ENCODE measurements around the gene CNNM4.

The CNNM4 gene

DNA sequence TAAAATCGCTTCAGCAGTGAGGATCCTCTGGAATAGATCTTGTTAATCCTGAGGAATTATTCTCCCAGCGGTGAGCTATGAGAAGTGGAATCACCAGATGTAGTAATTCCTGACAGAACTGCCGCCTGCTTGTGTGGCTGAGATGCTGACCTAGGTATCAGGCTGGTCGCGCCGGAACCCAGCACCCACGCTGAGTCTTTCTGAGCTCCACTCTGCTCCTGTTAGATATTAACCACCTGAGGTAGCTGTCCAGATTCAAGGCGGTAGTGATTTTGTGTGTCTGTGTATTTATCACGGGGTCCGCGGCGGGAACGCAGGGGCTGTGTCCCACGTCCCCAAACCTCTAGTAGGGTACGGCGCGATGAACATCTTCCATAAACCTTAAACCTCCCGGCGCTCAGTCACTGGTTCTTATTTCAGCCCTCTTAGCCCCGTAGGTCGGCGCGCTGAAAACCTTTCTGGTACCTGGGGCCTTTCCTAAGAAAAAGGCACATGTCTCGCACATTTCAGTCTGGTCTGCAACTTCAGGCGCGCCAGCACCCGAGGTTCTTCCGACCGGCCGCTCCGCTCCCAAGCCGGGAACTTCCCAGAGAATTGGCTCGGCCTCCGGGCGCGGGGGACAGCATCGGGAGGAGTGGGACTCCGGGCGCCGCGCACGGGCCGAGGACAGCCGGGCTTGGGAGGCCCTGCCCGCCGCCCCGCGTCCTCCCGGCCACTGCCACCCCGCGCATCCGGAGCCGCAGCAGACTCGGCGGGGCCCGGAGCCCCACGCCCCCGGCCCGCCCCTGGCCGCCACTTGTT lies 54.8 kb downstream of the CNNM4 start:
- peak; percentile 19 for DNase-seq

DNA sequence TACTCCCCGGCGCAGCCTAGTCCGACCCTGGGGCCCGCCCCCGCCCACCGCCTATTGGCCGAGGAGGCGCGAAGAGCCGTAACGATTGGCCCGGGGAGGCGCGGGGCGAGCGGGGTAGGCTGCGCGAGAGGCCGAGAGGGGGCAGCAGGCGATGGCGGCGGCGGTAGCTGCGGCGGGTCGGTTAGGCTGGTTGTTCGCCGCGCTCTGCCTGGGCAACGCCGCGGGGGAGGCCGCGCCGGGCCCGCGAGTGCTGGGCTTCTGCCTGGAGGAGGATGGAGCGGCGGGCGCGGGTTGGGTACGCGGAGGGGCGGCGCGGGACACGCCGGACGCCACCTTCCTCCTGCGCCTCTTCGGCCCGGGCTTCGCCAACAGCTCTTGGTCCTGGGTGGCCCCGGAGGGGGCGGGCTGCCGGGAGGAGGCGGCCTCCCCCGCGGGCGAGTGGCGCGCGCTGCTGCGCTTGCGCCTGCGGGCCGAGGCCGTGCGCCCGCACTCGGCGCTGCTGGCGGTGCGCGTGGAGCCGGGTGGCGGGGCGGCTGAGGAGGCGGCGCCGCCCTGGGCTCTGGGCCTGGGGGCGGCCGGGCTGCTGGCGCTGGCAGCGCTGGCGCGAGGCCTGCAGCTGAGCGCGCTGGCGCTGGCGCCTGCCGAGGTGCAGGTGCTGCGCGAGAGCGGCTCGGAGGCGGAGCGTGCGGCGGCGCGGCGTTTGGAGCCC lies 55.6 kb downstream of the CNNM4 start, which contains the start of gene CNNM3:
TSS of gene CNNM3 (plus strand) at position 142 of the 709 bp plus-strand sequence. CDS start at position 152, 10 bp downstream.
- DNase-seq = peak; percentile 96

DNA sequence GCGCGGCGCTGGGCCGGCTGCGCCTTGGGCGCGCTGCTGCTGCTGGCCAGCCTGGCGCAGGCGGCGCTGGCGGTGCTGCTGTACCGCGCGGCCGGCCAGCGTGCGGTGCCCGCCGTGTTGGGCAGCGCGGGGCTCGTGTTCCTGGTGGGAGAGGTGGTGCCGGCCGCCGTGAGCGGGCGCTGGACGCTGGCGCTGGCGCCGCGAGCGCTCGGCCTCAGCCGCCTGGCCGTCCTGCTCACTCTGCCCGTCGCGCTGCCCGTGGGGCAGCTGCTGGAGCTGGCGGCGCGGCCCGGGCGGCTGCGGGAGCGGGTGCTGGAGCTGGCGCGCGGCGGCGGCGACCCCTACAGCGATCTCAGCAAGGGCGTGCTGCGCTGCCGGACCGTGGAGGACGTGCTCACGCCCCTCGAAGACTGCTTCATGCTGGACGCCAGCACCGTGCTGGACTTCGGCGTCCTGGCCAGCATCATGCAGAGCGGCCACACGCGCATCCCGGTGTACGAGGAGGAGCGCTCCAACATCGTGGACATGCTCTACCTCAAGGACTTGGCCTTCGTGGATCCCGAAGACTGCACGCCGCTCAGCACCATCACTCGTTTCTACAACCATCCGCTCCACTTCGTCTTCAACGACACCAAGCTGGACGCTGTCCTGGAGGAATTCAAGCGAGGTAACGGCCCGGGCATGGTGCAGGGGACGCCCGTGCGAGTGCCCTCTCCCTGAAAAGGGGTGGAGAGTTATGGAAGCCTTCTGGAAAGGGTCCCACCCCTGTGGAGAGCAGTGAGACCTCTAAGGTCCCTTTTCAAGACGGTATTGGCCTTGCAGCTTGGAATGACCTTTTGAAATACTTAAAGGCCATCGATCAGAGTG lies 56.4 kb downstream of the CNNM4 start:
- peak; percentile 18 for DNase-seq

DNA sequence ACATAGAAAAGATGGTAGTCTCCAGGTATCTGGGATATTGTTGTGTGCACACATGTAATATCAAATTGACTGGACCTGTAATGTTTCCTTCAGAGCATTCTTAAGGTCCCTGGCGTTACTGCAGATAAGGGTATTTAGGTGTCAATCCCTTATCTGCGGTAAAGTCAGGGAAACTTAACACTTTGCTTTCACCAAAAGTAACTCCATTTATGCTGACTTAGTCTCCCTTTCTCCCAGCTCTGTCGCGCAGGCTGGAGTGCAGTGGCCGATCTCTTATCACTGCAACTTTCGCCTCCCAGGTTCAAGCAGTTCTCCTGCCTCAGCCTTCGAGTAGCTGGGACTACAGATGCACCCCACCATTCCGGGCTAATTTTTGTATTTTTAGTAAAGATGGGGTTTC lies 57.2 kb downstream of the CNNM4 start:
- DNase-seq = no peak

GRCh38 chr2:96819128-96819875 lies 58.6 kb downstream of the CNNM4 start:
- DNase-seq = no peak

DNA sequence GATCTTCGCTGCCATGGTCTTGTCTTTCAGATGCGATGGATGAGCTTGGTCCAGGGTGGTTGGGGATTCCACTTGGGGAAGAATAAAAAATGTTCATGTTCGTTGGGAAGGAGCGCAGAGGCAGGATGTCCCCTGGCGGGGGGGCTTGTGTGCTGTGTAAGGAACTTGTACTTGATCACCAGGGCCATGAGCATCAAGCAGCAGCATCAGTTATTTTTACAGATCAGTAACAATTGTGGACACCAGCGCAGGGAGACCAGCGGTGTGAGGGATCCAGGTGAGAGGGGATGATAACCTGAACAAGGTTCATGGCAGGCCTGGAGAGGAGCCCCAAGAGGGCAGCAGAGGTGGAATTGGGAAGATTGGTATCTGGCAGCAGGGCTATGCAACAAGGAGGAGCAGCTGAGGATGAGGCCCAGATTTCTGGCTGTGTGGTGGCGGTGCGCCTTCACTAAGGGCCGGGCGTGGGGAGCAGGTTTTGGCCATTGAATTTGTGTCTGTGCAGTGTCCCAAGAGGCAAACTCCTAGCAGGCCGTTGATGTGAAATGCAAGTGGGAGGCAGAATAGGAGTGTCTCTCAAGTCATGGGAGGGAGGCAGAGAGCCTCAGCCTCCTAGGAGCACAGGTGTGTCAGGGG lies 59.3 kb downstream of the CNNM4 start:
- no peak for DNase-seq

DNA sequence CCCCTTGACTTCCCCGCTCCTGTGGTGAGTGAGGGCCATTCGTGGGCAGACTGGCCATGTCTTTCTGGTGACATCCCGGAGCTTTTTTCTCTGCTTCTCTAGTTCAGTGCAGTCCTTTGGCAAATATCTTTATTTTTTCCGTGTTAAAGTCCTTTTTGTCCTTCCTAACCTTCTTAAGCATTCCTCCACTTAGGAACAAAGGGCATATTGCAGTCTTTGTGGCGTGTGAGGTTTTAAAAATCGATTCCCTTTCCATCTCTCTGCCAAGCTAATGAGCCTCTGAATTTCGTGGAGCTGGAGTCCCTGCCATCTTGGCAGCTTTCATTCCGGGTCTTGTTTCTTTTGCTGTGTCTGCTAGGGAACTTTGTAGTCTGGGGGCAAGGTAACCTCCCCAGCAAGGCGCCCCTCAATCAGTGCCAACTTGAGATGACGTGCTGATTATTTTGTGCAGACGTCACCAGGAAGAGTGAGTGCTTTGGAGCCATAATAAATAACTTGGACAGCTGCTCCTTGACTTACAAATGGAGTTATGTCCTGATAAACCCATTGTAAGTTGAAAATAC lies 60.5 kb downstream of the CNNM4 start:
- DNase-seq = no peak

GRCh38 chr2:96822786-96823185 lies 62.1 kb downstream of the CNNM4 start:
- no peak for DNase-seq

GRCh38 chr2:96823198-96823597 lies 62.5 kb downstream of the CNNM4 start:
- DNase-seq = no peak

DNA sequence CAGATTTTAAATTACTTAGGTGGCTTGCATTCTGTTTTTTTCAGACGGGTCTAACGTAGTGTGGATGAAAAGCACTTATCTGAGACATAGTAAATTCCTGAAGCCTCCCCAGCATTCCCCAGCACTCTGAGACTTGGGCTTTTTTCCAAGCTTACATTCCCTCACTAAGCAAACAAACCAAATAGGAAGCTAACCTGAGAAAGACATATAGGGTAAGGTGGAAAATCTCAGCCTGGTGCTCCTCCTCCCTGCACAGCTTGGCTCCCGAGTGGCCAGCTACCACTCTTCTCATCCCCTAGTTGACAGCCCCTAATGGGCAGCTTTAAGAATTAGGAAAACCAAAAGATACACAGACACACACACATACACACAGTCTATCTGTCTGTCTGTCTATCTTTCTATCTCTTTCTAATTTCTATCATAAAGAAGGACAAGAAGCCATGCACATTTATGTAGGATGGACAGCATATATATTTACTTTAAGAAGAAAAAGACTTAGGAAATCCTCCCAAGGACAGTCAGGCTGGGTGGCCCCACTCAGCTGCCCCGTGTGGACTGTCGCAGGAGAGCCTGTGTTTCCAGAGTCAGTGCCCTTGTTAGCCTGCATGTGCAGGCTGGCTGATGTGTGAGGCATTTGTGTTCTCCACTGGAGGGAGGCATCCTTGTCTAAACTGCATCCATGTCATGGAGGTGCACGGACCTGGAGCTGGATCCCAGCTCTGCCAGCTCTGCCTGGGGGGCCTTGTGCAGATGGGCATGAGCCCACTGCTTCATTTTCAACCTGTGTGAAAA lies 63.6 kb downstream of the CNNM4 start:
- no peak for DNase-seq

GRCh38 chr2:96825057-96825456 lies 64.4 kb downstream of the CNNM4 start:
- DNase-seq = no peak

DNA sequence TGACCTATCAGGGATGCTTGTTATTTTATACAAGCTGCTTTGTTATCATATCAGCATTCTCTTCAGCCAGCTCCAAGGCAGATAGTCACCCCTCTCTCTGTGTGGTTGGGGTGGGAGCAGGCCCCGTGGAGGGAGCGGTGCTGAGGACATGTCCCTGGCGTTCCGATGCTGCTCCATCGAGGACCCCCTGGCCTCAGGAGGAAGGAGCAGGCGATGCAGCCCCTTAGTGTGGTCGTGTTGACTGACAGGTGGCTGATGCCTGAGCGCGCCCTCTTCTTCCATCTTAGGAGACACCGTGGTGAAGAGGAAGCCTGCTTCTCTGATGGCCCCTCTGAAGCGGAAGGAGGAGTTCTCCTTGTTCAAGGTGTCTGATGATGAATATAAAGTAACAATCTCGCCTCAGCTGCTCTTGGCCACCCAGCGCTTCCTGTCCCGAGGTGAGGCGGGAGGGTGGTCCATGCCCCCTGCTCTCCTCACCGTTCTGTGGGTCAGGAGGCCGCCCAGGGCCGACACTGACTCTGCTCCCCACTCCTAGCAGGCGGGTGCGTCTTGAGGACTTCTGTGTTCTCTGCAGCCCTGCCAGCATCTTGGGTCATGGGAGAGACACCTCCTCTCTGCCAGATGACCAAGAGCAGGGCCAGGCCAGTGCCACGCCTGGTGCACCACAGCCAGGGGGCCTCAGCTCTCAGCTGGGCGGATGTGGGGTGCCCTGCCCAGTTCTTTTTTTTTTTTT lies 66.0 kb downstream of the CNNM4 start:
- no peak for DNase-seq

DNA sequence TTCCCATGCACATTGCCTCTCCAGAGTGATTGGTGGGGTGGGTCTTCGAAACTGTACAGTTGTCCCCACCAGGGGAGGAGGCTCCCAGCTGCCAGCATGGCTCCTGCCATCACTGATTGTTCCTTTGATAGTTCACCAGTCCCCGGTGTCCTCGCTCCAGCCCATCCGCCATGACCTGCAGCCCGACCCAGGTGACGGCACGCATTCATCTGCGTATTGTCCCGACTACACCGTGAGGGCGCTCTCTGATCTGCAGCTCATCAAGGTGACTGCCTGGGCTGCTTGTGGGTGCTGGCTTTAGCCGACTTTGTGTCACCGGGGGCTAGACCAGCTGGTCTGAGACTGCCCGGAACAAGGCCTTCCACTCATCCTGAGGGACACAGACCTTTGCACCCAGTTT lies 67.7 kb downstream of the CNNM4 start:
- DNase-seq = no peak

DNA sequence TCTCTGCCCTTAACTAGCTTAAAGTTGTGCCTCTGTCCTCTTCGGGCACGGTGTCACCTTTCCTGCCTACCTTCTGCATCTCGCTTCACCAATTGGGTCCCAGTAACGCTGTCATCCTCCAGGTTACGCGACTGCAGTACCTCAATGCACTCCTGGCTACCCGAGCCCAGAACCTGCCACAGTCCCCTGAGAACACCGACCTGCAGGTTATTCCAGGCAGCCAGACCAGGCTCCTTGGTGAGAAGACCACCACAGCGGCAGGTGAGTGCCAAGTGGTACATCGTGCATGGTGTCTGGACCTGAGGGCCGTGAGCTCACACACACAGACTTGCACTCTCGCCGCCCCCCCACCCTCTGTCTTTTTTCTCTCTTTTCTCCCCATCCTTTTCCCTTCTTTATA lies 68.2 kb downstream of the CNNM4 start:
- no peak for DNase-seq

GRCh38 chr2:96830044-96830562 lies 69.4 kb downstream of the CNNM4 start:
- DNase-seq = no peak

- DNase-seq = no peak
Measured at GRCh38 chr2:96831679-96832078, 71.0 kb downstream of the CNNM4 start.

- no peak for DNase-seq
Measured at GRCh38 chr2:96832408-96832753, 71.7 kb downstream of the CNNM4 start.

- DNase-seq = no peak
Measured at GRCh38 chr2:96832754-96833507, 72.2 kb downstream of the CNNM4 start.

DNA sequence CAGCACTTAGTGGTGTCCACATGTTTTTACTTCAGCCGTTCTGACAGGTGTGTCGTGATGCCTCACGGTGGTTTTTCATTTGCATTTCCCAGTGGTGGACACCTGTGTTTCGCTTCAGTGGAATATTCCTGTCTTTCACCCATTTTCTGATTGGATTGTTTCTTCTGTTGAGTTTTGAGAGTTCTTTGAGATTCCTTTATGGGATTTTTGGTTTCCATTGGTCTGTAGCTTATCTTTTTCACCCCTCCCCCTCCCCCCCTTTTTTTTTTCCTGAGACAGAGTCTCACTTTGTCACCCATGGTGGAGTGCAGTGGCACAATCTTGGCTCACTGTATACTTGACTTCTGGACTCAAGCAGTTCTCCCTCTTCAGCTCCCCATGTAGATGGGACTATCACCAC lies 75.1 kb downstream of the CNNM4 start:
- no peak for DNase-seq
